ENCODE measurements around the gene ARHGEF7. TPM values are rescaled to one million over a fixed set of nuclear protein-coding genes. Genes with fewer than 3 reads are reported as not detected.

The ARHGEF7 gene
- polyA plus RNA-seq, 1 donor = 86.2 TPM

Other genes starting within 250 kb of the ARHGEF7 start
- 252 TPM for gene ANKRD10, start 200.2 kb upstream of the ARHGEF7 start, polyA plus RNA-seq (ENCODE audit: insufficient read length)
- gene TEX29, start 205.3 kb downstream of the ARHGEF7 start, polyA plus RNA-seq (ENCODE audit: insufficient read length) = 0.63 TPM